Caki2 (cell line): Measurements from ENCODE around the gene PLIN5. TPM values are rescaled to one million over a fixed set of nuclear protein-coding genes. Genes with fewer than 3 reads are reported as not detected.
A peak's percentile ranks its signal among the peaks of the same experiment; 100 is the strongest.

ENCODE experiments used
- DNase-seq: peaks from one replicate; pipeline ENCODE4 v3.0.0-alpha.2; 2015; ENCODE audit warnings: low read depth
- in situ Hi-C: cut with HindIII; loops from 2 replicates; pipeline ENCODE4 v1.10.0; 2016; ENCODE audit warnings: low sequenced_read_pairs, low pct_unique_long_range_greater_than_20kb, mixed read lengths
- total RNA-seq: library from RNA; depleted of rRNA; stranded (reverse); fragments of >200 nt; shearing (Covaris generic); gene quantifications from 2 replicates; pipeline ENCODE4 v1.2.3, GENCODE V29; 2014; ENCODE audit warnings: low replicate concordance; rRNA removed

The PLIN5 gene, protein sequence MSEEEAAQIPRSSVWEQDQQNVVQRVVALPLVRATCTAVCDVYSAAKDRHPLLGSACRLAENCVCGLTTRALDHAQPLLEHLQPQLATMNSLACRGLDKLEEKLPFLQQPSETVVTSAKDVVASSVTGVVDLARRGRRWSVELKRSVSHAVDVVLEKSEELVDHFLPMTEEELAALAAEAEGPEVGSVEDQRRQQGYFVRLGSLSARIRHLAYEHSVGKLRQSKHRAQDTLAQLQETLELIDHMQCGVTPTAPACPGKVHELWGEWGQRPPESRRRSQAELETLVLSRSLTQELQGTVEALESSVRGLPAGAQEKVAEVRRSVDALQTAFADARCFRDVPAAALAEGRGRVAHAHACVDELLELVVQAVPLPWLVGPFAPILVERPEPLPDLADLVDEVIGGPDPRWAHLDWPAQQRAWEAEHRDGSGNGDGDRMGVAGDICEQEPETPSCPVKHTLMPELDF
- not detected in 2 replicates for total RNA-seq

DNA sequence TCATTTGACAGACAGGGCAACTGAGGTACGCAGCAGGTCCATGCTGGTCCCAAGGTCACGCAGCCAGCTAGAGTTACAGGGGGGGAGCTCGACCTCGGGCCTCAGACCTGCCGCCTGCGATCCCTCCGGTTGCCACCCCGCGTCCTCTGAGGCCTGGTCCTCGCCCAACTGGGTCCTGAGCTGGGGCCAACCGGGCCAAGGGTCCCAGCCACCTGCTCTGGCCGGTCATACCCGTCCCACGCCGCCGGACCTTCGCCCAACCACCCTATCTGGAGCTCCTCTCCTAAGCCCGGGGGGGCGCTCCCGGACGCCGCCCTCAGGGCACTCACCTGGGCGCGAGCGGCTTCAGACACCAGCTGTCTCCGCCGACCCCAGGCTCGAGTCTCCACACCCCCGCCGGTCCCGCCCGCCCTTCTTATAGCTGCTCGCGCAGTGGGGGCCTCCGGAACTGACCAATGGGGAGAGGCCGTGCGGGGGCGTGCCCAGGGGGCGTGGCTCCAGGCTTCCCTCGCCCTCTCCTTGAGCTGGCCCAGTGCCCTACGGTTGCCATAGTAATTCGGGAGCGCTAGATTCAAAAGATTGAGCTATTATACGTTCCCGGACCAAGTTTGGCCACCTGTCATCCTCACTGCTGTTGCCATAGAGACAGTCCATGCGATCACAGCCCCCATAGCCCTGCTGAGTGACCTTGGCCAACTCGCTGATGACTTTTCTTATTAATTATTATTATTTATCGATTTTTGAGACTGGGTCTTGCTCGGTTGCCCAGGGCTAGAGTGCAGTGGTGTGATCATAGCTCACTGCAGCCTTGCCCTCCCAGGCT, at the start of gene PLIN5:
PLIN5 (minus strand) TSS at position 389 of the 823 bp plus-strand sequence. CDS start 1,150 bp downstream, outside the sequence.
- in situ Hi-C loops: no loop called here
- peak; percentile 85 for DNase-seq

DNA sequence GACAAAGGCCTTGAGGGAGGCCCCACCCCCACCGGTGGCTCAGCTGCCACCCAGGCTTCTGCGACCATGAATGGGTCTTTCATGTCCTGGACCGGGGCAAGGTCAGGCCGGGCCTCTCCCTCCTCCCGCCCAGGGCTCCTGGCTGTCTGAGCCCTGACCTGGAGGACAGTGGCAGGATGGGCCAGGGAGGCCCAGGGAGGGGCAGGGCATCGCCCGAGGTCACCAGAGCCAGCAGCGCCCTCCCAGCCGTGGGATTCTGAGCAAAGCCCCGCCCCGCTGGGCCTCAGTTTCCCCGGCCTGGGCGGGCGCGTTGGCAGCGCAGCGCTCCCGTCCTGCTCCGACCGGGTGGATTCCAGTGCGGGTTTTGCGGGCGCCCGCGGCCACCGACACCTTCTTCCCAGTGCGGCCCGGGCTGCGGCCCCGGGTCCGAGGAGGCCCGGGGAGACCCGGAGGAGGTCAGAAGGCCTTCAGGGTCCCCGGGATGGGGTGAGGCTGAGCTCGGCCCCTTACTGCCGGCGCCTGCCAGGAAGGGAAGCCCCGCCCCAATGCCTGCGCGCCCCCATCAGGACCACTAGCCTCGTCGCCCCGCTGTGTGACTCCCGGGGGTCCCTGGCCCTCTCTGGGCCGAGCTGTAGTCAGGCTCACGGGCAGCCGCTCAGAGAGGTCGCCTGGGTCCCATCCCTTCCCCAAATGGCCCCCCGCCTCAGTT, 49.1 kb upstream of the PLIN5 start:
- peak; percentile 54 for DNase-seq
- in situ Hi-C loops: no loop called here

DNA sequence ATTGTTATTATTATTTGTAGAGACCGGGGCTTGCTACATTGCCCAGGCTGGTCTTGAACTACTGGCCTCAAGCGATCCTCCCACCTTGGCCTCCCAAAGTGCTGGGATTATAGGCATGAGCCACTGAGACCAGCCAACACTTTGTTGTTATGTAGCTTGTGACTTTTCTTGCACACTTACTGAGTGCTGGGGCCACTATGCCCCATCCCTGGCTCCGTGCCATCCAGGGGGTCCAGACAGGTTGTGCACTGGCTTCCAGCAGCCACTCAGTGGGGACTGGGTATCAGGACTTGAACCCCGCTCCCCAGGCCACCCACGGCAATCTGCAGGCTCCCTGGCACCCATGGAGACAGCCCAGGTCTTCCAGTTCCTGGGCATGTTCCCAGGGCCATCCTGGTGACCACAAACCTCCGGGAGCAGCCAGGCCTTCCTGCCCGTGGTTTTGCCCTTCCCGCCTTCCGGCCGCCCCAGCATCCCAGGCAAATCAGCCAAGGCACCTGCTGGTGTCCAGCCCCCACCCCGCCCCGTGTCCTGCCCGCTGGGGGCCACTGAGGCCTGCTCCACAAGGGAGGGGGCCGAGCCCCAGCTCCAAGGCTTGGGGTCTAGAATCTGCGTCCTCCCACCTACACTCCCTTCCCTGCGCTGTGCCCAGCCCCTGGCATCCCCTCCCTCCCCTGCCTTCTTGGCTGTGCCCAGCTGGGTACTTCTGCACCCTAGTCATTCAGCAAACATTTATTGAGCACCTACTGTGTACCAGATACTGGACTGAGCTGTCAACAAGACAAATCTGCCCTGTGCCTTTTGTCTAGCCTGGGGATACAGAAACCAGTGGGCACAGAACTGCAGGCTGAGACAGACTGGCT, 48.2 kb upstream of the PLIN5 start:
- peak; percentile 36 for DNase-seq
- in situ Hi-C loops: no loop called here

DNA sequence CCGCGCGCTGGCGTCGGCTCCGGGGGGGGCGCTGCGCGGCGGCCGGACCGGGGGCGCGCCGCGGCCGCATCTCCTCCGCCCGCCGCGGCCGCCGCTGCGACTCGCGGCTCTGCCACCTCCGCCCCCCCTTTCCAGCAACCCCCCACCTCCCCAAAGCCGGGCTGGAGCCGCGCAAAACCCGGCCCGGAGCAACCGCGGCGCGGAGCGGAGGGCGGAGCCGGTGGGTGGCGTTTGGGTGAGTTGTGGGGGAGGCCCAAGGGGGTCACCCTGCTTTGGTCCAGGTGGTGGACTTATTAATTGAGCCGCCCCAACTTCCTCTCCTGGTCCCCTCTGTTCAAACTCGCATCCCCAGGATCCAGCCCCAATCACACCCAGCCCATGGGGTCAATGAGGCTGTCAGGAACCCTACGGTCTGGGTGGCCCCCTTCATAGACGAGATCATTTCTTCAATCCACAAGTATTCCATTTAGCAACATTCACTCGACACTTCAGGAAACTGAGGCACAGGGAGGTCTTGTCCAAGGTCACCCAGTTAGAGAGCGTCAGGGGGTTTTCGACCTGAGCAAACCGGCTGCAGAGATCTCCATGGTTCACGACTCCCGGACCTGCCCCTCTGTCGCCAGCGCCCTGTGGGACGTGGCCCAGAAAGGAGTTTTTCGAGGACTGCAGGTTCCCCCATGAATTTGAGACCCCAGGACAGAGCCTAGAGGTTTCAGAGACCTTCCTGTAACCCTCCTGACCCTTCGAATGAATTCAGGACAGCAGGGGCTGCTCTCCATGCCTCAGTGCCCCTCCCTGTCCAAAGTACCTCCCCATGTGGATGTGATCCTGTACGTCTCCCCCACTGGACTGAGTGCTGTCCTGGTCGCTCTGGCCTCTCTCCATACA, 46.9 kb upstream of the PLIN5 start:
- in situ Hi-C loops: no loop called here
- peak; percentile 45 for DNase-seq

DNA sequence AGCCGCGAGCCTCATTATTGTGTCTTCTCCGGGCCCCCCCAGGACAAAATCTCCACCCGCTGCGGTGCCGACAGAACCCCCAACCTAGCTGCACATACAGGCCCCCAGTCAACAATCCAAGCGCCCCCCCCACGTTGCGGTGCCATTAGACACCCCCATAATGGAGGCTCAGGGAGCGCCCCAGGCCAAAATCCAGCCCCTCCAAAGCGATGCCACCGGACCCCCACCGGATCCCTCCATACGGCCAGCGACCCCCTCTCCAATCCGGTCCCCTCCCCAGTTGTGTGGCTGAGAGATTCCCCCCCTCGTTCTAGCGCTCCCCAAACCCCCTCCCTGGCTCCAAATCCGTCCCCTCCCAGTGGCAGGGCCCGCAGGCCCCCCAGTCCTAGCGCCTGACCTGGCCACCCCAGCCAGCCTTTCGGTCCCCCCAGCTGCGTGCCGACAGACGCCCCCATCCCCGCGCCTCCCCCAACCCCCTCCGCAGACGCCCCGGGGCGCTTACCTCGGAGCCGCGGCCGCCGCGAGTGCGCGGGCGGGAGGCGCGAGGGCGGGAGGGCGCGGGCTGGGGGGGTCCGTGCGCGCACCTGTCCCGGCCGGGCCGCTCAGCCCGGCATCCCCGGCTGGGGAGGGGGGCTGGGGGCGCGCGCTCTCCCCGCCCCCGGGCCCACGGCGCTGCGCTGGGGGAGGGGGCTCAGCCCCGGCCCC, 46.1 kb upstream of the PLIN5 start:
- in situ Hi-C loops: no loop called here
- no peak for DNase-seq

DNA sequence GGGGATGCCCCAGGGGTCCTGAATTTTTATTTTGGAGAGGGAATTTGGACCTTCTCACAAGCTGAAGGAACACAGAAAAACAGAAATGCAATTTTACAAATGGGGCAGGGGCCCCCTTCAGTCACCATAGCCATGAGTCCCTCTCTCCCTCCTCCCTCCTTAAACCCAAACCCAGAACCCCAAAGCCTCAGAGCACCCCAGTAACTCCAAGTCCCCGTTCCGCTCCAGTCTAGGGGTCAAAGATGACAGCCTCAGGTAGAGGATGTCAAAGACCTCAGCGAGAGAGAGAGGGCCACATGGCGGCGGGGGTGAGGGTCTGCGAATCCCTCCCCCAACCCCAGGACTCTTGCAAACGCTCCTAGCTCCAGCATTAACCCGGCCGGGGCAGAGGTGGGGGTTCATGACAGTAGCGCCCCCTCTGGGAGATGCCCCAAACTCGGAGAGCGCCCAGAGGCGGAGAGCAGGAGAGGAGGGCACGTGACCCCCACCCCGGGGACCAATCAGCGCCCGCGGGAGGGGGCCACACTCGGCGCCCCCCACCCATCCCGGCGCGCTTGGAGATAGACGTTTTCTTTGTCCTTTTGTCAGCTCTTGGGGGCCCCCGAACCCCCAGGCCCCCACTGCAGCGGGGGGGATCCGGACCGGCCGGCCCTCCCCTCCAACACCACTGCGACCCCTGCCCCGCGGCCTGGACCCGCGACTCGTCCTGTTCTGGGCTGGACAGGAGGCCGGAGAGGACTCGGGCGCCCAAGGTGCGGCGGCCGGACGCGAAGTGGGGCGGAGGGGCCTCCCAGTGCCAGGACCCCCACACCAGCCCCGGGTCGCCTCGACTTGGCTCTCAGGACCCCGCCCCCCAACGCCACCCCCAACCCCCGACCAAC, 45.2 kb upstream of the PLIN5 start:
- in situ Hi-C loops: no loop called here
- no peak for DNase-seq

DNA sequence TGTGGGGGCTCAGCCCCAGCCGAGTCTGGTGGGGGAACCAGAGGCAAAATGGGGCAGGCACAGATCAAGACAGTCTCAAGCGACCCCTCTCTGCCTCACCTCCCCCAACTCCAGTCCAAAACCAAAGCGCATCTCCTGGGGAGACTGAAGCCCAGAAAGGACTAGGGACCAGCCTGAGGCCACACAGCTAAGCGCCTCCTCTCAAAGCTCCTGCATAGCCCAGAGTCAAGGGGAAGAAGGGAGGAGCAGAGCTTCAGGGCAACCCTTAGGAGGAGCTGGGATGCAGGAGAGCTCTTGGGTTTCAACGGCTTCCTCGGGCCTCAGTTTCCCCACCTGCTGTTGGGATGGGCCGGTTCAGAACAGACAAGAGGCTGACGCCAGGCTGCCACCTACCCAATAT, 44.4 kb upstream of the PLIN5 start:
- in situ Hi-C loops: no loop called here

DNA sequence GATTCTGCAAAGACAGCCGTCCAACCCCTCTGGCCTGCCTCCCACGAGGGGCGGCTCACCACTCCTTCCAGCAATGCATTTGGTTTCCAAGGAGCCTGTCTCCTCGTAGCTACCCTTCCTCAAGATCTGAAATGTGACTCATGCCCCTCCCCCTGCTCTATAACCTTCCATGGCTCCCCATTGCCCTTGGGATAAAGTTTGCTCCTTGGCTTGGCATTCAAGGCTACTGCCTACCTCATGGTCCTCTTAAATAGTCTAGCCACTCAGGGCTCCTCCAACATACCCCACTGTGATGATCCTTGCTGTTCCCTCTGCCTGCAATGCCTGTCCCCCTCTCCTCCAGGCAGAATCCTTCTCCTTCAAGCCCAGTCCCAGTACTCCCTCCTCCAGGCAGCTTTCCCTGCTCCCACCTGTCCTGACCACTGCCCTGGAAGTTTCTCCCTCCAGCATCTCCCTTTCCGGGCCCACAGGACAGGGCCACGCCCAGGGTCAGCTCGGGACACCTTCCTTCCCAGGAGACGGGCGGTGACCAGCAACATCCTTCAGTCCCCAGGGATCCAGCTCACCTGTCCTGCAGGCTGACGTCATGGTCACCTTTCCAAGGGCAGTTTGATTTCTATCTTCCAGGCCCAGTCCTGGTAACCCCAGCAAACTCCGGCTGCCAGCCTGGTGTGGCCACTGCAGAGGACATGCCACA, 43.7 kb upstream of the PLIN5 start:
- in situ Hi-C loops: no loop called here
- no peak for DNase-seq

More for the DNA sequence above, 44.4 kb upstream of the PLIN5 start:
- no peak for DNase-seq

DNA sequence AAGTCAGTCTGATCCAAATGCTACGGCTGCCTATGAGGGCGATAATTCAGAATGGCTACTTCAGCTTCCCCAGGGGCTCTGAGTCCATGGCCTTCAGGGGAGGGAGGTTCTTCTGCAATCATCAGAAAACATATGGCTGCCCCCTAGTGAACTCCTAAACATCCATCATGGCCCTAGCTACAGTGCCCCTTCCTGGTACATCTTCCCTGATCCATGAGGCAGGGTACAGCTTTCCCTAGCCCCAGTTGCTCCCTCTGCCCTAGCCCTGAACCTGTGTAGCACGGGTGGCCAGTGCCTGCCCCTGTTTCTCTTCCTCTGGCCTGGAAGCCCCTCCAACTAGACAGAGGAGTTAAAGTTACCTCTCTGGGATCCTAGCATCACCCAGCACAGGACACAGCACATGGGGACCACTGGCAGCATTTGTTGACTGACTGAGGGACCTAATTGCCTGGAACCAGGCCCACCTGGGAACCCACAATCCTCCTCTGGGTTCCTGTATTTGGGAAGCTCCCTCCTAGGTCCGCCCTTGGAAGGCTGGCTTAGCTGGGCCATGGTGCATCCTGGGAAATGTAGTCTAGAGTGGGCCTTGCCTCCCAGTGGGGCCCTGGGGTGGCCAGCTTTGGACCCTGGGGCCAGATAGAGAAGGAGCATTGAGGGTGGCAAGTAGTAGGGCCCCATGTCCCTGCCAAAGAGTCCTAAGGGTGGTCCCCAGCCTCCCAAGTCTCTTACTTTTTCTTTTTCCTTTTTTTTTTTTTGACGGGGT, 42.2 kb upstream of the PLIN5 start:
- in situ Hi-C loops: no loop called here

DNA sequence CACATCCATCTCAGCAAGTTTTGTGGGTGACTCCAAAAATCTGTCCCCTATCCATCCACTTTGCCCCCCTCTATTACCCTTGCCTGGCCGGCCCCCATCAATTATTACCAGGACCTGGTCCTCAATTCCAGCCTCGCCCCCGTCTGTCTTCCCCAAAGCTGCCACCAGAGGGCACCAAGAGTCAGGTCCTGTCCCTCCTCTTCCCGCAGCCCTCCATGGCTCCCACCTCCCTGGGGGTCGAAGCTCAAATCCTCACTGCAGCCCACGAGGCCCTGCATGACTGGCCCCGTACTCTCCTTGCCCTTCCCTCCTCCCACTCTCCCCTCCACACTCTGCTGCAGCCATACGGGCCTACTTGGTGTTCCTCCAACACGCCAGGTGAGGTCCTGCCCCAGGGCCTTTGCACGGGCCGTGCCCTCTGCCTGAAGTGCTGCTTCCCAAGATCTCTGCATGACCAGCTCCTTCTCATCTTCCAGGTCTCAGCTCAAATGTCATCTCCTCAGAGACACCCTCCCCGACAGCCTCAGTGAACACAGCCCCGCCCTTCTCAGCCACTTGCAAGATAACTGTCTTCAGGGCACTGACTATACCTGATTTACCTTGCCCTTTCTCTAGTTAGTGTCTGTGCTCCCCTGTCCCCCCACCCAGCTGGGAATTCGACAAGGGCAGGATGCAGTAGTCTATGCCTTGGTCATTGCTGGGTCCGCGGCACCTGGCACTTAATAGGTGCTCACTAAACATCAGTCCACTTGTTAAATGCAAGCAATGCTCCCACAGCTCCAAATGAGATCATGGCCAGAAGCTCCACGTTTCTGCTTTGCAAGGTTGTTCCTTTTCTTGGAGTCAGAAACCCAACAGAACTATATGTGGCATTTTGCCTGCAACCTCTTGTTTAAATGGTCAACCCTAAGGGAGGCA, 41.3 kb upstream of the PLIN5 start:
- in situ Hi-C loops: no loop called here
- peak; percentile 72 for DNase-seq

More for the DNA sequence above, 42.2 kb upstream of the PLIN5 start:
- peak; percentile 41 for DNase-seq

DNA sequence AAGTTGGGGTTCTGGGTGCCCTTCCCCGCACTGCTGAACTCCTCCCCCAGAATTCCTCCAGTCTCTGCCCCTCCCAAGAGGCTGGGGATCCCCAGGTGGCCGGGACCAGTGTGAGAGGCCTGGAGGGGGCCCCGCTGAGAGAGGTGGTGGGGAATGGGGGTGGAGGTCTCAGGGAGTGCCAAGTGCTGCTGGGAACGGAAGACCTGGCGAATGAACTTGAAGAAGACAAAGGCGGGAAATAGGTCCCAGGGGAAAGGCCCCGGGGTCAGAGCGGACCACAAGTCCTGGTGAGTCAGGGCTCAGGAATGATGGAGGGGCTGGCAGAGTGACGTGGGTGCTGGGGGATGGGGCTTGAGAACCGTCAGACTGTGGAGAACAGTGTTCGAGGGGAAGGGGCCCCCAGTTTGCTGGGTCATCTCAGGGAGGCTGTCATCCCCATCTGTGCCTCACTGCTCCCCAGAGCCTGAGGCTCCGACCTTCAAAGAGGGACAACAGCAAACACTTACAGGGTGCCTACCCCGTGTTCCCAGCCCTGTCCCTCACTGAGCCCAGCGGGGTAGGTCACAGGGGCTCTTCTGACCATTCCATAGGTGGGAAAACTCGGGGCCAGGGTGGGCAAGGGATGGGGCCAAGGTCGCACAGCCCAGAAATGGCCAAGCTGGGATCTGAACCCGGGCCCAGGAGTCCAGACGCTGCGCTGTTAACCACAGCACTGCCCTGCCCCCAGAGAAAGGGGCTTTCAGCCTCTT, 40.4 kb upstream of the PLIN5 start:
- in situ Hi-C loops: no loop called here
- peak; percentile 89 for DNase-seq

DNA sequence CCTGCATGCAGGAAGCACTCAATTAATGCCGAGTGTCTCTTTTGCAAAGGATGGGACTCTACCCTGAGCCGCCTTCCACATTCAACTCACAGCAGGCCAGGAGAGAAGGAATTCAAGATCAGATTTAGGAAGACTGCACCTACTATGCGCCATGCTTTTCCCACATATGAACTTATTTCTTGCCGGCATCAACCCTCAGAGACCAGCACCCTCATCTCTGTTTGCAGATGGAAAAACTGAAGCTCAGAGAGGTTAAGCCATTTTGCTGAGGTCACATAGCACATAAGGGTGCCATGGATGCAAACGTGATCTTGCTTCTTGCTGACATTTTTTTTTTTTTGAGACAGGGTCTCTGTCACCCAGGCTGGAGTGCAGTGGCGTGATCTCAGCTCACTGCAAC, 38.7 kb upstream of the PLIN5 start:
- in situ Hi-C loops: no loop called here
- DNase-seq: no peak
